ENCODE results near the gene CFAP157. TPM values are rescaled to one million over a fixed set of nuclear protein-coding genes. Genes with fewer than 3 reads are reported as not detected.

The CFAP157 gene
- polyA plus RNA-seq, 1 of the 3 experiments (the other 2 are of a cell fraction) = 0.25 TPM

DNA sequence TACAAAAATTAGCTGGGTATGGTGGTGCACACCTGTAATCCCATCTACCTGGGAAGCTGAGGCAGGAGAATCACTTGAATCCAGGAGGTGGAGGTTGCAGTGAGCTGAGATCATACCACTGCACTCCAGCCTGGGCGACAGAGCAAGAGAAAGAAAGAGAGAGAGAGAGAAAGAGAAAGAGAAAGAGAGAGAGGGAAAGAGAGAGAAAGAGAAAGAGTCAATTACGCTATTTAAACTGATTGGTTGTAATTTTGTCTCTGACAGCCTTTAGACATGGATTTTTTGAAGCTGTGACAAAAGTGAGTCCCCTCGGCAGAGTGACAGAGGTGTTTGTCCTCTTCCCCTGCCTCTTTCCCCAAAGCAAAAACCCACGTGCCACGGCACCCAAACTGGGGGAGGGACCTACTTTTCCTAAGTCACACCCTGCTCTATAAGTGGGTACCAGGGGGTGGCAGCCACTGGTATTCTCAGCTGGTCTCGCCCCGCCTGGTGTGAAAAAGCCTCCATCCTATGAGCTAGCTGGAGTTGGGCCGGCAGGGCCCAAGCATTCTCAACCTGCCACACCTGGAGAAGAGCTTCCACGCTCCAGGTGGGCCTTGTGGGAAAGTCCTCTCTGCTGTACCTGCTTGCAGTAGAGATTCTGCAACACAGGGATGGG, 3.4 kb upstream of the CFAP157 start:
- peaks cover 0 to 37% of the 10 kb centered on the region in 2 experiments; a peak in 1 of 4 replicates for H3K4me1 ChIP-seq (ENCODE audit: control insufficient read depth in 1 of 2, insufficient read depth in 2 of 2, low read depth in 1 of 2, low read length in 1 of 2)
- WGBS (ENCODE audit: low lambda C conversion rate) = 91% methylated on average over 9 of the region's 9 CpGs
- no peak overlapping the region for H3K9ac ChIP-seq
- H3K4me3 ChIP-seq (ENCODE audit: low read depth in 2 of 2, low read length in 1 of 2) = no peak overlapping the region
- H4K20me1 ChIP-seq (ENCODE audit: insufficient read depth) = no peaks in the 10 kb centered on the region
- ChIA-PET CTCF (interaction anchor here (1.2 to 1.7 kb wide), 2 partner anchors 31 to 116 kb away, joined by 3 to 6 read pairs; partner anchors contain the start of gene TOR2A), POLR2A (interaction anchor here (1.4 kb wide), 1 partner anchor 12 kb away, joined by 4 read pairs; the partner anchor contains the start of genes PTRH1 and TTC16)
- no peak for DNase-seq
- H3K4me2 ChIP-seq = no peak overlapping the region
- H3K27ac ChIP-seq (ENCODE audit: low read depth in 2 of 2, low read length in 1 of 2) = no peak overlapping the region
- H3K9me3 ChIP-seq = no peaks in the 10 kb centered on the region
- no peaks in the 10 kb centered on the region for H3K9me2 ChIP-seq
- H3K27me3 ChIP-seq (ENCODE audit: insufficient read depth) = no peaks in the 10 kb centered on the region
- H3F3A ChIP-seq (replicated peaks; ENCODE audit: insufficient read depth) = peaks cover 1% of the 10 kb centered on the region
- no peaks in the 10 kb centered on the region for H3K79me2 ChIP-seq (ENCODE audit: insufficient read depth)
- no peaks in the 10 kb centered on the region for H3K36me3 ChIP-seq (replicated peaks in 1 of 2; ENCODE audit: control insufficient read depth in 1 of 2, insufficient read depth in 2 of 2, low read length in 1 of 2)
- no peak for TF ChIP-seq CHD2 (IDR thresholded peaks at IDR 0.05; ENCODE audit: low read length, partially characterized antibody)
- no peak overlapping the region for H2AFZ ChIP-seq (ENCODE audit: low read depth)

DNA sequence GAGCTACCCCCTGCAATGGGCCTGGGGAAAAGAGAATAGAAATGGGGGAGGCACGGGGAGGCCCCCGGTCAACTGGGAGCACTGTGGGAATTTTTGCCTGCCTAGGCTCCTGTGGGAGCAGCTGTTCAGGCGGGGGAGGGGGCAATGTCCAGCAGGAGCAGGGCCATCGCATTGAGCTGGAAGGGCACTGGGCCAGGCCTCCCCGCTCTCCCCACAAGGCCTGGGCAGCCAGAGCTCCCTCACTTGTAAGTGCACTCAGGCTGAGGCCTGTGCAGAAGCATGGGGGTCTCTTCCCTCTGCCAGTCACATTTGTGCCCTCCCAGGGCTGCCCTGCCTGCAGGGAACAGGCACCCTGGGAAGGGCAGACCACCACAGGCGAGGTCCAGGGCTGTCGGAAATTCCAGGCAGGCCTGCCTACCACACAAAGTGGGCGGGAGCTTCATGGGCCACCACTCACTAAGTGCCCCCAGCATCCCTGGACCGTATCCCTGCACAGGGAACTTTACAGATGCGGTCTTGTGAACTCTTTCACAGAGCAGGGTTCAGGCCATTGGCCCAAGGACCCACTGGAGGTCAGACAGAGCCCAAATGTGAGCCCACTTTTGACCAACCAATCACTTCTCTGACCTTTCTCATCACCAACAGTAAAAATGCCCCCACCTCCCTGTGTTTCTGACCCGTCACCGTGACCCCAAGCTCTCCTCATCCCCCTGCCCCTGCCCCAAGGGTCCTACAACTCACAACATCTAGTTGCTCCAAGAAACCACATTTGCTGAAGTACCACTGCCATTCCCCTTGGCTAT, 1.0 kb upstream of the CFAP157 start:
- no peaks in the 10 kb centered on the region for H3K79me2 ChIP-seq (ENCODE audit: insufficient read depth)
- H3K9me2 ChIP-seq = no peaks in the 10 kb centered on the region
- ChIA-PET CTCF (interaction anchor here (0.7 to 3.7 kb wide), 6 partner anchors 29 to 168 kb away, joined by 3 to 14 read pairs (median 3); partner anchors contain the start of gene TOR2A), POLR2A (interaction anchor here (1.3 kb wide), 1 partner anchor 29 kb away, joined by 5 read pairs; the partner anchor contains the start of gene TOR2A)
- H3K4me2 ChIP-seq = no peak overlapping the region
- H3K9me3 ChIP-seq = no peaks in the 10 kb centered on the region
- H3F3A ChIP-seq (replicated peaks; ENCODE audit: insufficient read depth) = no peaks in the 10 kb centered on the region
- H3K36me3 ChIP-seq (replicated peaks in 1 of 2; ENCODE audit: control insufficient read depth in 1 of 2, insufficient read depth in 2 of 2, low read length in 1 of 2) = no peaks in the 10 kb centered on the region
- no peak overlapping the region for H3K9ac ChIP-seq
- peaks cover 0 to 28% of the 10 kb centered on the region in 2 experiments; a peak in 1 of 4 replicates for H3K4me1 ChIP-seq (ENCODE audit: control insufficient read depth in 1 of 2, insufficient read depth in 2 of 2, low read depth in 1 of 2, low read length in 1 of 2)
- WGBS (ENCODE audit: low lambda C conversion rate) = 91% methylated on average over 8 of the region's 12 CpGs
- TF ChIP-seq, protein P1, sequence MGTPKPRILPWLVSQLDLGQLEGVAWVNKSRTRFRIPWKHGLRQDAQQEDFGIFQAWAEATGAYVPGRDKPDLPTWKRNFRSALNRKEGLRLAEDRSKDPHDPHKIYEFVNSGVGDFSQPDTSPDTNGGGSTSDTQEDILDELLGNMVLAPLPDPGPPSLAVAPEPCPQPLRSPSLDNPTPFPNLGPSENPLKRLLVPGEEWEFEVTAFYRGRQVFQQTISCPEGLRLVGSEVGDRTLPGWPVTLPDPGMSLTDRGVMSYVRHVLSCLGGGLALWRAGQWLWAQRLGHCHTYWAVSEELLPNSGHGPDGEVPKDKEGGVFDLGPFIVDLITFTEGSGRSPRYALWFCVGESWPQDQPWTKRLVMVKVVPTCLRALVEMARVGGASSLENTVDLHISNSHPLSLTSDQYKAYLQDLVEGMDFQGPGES (IDR thresholded peaks at IDR 0.05; ENCODE audit: low read depth, low read length) = no peak
- TF ChIP-seq, protein P2, sequence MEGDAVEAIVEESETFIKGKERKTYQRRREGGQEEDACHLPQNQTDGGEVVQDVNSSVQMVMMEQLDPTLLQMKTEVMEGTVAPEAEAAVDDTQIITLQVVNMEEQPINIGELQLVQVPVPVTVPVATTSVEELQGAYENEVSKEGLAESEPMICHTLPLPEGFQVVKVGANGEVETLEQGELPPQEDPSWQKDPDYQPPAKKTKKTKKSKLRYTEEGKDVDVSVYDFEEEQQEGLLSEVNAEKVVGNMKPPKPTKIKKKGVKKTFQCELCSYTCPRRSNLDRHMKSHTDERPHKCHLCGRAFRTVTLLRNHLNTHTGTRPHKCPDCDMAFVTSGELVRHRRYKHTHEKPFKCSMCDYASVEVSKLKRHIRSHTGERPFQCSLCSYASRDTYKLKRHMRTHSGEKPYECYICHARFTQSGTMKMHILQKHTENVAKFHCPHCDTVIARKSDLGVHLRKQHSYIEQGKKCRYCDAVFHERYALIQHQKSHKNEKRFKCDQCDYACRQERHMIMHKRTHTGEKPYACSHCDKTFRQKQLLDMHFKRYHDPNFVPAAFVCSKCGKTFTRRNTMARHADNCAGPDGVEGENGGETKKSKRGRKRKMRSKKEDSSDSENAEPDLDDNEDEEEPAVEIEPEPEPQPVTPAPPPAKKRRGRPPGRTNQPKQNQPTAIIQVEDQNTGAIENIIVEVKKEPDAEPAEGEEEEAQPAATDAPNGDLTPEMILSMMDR (IDR thresholded peaks at IDR 0.05) = no peak
- H2AFZ ChIP-seq (ENCODE audit: low read depth) = no peak overlapping the region
- H3K4me3 ChIP-seq (ENCODE audit: low read depth in 2 of 2, low read length in 1 of 2) = no peak overlapping the region
- peak; percentile 62 for DNase-seq
- H3K27ac ChIP-seq (ENCODE audit: low read depth in 2 of 2, low read length in 1 of 2) = peak overlapping the region in 1 of 2 experiments; percentile 23; a peak in 1 of 4 replicates
- no peaks in the 10 kb centered on the region for H3K27me3 ChIP-seq (ENCODE audit: insufficient read depth)
- no peaks in the 10 kb centered on the region for H4K20me1 ChIP-seq (ENCODE audit: insufficient read depth)

DNA sequence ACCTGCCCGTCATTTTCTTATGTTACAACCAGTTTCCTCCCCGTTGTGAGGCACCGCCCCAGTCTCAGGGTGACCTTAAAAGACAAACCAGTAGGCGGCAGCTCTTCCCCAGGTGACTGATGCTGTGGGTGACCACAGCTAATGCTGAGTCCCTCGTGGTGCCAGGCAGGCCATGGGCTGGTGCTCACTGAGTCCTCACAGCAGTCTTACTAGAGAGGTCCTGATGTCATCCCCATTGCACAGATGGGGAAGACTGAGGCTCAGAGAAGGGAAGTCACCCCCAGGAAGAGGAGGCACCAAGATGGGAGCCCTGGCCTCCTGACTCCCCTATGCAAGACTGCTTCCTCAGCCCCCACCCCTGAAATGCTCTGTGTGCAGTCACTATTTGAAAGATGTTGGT, 978 bp downstream of the CFAP157 start:
- H4K20me1 ChIP-seq (ENCODE audit: insufficient read depth) = no peaks in the 10 kb centered on the region
- no peak overlapping the region for H3K4me2 ChIP-seq
- CTCF ChIA-PET = interaction anchor here (3.7 kb wide), 1 partner anchor 118 kb away, joined by 14 read pairs; no protein-coding TSS in a partner anchor
- TF ChIP-seq SIN3A (IDR thresholded peaks at IDR 0.05; ENCODE audit: borderline replicate concordance, low read depth, low read length) = no peak
- no peak for TF ChIP-seq FOXJ3 (CRISPR knock-in tag; IDR thresholded peaks at IDR 0.05)
- TF ChIP-seq EZH2phosphoT487 (IDR thresholded peaks at IDR 0.05; ENCODE audit: borderline replicate concordance, low read depth) = no peak
- TF ChIP-seq MEF2A (IDR thresholded peaks at IDR 0.05; ENCODE audit: borderline replicate concordance, low read depth) = no peak
- no peak for TF ChIP-seq CHD2 (IDR thresholded peaks at IDR 0.05; ENCODE audit: low read length, partially characterized antibody)
- no peak for TF ChIP-seq RFX5 (IDR thresholded peaks at IDR 0.05; ENCODE audit: low read length)
- no peak for TF ChIP-seq RXRA (IDR thresholded peaks at IDR 0.05; ENCODE audit: borderline replicate concordance, low read depth)
- no peak for TF ChIP-seq ELF1 (IDR thresholded peaks at IDR 0.05)
- TF ChIP-seq GABPA (IDR thresholded peaks at IDR 0.05; ENCODE audit: low read depth) = no peak
- TF ChIP-seq NFIC (IDR thresholded peaks at IDR 0.05; ENCODE audit: borderline replicate concordance) = no peak
- TF ChIP-seq FOSL2 (IDR thresholded peaks at IDR 0.05; ENCODE audit: borderline replicate concordance, low read depth) = no peak
- TF ChIP-seq, protein P3, sequence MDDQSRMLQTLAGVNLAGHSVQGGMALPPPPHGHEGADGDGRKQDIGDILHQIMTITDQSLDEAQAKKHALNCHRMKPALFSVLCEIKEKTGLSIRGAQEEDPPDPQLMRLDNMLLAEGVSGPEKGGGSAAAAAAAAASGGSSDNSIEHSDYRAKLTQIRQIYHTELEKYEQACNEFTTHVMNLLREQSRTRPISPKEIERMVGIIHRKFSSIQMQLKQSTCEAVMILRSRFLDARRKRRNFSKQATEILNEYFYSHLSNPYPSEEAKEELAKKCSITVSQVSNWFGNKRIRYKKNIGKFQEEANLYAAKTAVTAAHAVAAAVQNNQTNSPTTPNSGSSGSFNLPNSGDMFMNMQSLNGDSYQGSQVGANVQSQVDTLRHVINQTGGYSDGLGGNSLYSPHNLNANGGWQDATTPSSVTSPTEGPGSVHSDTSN (IDR thresholded peaks at IDR 0.05) = no peak

More for the DNA sequence above, 978 bp downstream of the CFAP157 start:
- no peak for DNase-seq
- POLR2A ChIA-PET = no interaction called here
- no peaks in the 10 kb centered on the region for H3K27me3 ChIP-seq (ENCODE audit: insufficient read depth)
- no peaks in the 10 kb centered on the region for H3K79me2 ChIP-seq (ENCODE audit: insufficient read depth)
- H3K27ac ChIP-seq (ENCODE audit: low read depth in 2 of 2, low read length in 1 of 2) = no peak overlapping the region
- H3K36me3 ChIP-seq (replicated peaks in 1 of 2; ENCODE audit: control insufficient read depth in 1 of 2, insufficient read depth in 2 of 2, low read length in 1 of 2) = no peaks in the 10 kb centered on the region
- no peaks in the 10 kb centered on the region for H3F3A ChIP-seq (replicated peaks; ENCODE audit: insufficient read depth)
- H2AFZ ChIP-seq (ENCODE audit: low read depth) = no peak overlapping the region
- no peaks in the 10 kb centered on the region for H3K9me2 ChIP-seq
- H3K4me1 ChIP-seq (ENCODE audit: control insufficient read depth in 1 of 2, insufficient read depth in 2 of 2, low read depth in 1 of 2, low read length in 1 of 2) = peaks cover 0 to 25% of the 10 kb centered on the region in 2 experiments; a peak in 1 of 4 replicates
- no peak overlapping the region for H3K9ac ChIP-seq
- no peaks in the 10 kb centered on the region for H3K9me3 ChIP-seq
- WGBS (ENCODE audit: low lambda C conversion rate) = 93% methylated on average over 5 of the region's 5 CpGs
- H3K4me3 ChIP-seq (ENCODE audit: low read depth in 2 of 2, low read length in 1 of 2) = no peak overlapping the region
